WERI-Rb-1 (cell line): ENCODE measurements around the gene PXN.

Experiments used
- DNase-seq: peaks from one replicate; pipeline ENCODE4 v3.0.0-alpha.2; 2020
- H3K27ac ChIP-seq: fragments of 250-450 bp; sonication (Bioruptor Pico); 2 replicates; pipeline ENCODE4 v1.5.1; 2020; ENCODE audit warnings: mild to moderate bottlenecking, moderate library complexity
- H3K27me3 ChIP-seq: fragments of 250-450 bp; sonication (Bioruptor Pico); 2 replicates; pipeline ENCODE4 v1.5.1; 2021; ENCODE audit warnings: mild to moderate bottlenecking, low read depth, moderate library complexity; ENCODE audit not compliant: insufficient read depth, severe bottlenecking
- H3K36me3 ChIP-seq: fragments of 250-450 bp; sonication (Bioruptor Pico); 2 replicates; pipeline ENCODE4 v1.5.1; 2020; ENCODE audit warnings: mild to moderate bottlenecking, moderate library complexity
- H3K4me3 ChIP-seq: 2 replicates; pipeline ENCODE4 v1.5.1; 2011; ENCODE audit warnings: low read depth, mild to moderate bottlenecking, control low read depth, low read length
- H3K9me3 ChIP-seq: fragments of 250-450 bp; sonication (Bioruptor Pico); 2 replicates; pipeline ENCODE4 v1.5.1; 2021; ENCODE audit warnings: mild to moderate bottlenecking, moderate library complexity; ENCODE audit not compliant: severe bottlenecking
- TF ChIP-seq, protein P1 (sequence below): IDR thresholded peaks from 2 replicates; pipeline ENCODE4 v1.5.1; 2011; ENCODE audit warnings: low read depth, mild to moderate bottlenecking, control low read depth, inconsistent platforms, low read length

PXN gene

DNA sequence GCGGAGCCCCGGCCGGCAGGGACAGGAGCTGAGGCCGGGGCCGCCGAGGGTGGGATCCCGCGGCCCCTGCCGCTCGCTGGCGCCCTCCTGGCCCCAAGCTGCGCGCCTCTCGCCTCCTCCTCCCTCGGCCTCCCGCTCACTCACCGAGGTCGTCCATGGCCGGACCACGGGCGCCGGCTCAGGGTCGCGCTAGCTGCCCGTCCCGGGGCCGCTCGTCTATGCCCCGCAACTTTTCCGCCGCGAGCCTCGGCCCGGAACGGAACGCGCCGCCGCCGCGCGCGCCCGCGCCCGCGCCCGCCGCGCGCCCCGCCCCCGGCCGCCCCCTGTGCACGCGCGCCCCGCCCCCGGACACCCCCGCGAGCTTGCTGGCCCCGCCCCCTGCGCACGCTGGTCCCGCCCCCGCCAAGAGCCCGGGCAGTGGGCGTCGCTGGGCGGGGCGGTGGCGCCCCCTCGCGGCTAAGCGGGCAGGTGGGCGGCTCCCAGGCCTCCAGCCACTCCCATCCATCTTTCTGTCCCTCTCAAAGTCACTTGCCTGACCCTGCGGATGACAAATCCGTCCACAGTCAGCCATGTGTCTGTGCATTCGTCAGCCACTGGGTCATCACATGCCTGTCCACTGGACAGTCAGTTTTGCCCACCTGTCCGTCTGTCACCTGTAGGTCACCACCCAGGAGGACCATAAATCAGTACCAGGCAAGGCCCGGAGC lies at the start of gene PXN:
Gene PXN (minus strand): TSS at position 258 of the 707 bp plus-strand sequence. CDS start 101 bp downstream, at position 157.
- no peaks in the 10 kb centered on the region for H3K9me3 ChIP-seq
- no peaks in the 10 kb centered on the region for H3K27me3 ChIP-seq
- peak within 1 kb of the TSS; percentile 61; the same call in 1 of the 2 replicates for H3K27ac ChIP-seq
- H3K36me3 ChIP-seq = no peaks in the 10 kb centered on the region
- H3K4me3 ChIP-seq = peak within 1 kb of the TSS; percentile 63
- DNase-seq = peak; percentile 82
- TF ChIP-seq, protein P1, sequence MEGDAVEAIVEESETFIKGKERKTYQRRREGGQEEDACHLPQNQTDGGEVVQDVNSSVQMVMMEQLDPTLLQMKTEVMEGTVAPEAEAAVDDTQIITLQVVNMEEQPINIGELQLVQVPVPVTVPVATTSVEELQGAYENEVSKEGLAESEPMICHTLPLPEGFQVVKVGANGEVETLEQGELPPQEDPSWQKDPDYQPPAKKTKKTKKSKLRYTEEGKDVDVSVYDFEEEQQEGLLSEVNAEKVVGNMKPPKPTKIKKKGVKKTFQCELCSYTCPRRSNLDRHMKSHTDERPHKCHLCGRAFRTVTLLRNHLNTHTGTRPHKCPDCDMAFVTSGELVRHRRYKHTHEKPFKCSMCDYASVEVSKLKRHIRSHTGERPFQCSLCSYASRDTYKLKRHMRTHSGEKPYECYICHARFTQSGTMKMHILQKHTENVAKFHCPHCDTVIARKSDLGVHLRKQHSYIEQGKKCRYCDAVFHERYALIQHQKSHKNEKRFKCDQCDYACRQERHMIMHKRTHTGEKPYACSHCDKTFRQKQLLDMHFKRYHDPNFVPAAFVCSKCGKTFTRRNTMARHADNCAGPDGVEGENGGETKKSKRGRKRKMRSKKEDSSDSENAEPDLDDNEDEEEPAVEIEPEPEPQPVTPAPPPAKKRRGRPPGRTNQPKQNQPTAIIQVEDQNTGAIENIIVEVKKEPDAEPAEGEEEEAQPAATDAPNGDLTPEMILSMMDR = peak; percentile 90

DNA sequence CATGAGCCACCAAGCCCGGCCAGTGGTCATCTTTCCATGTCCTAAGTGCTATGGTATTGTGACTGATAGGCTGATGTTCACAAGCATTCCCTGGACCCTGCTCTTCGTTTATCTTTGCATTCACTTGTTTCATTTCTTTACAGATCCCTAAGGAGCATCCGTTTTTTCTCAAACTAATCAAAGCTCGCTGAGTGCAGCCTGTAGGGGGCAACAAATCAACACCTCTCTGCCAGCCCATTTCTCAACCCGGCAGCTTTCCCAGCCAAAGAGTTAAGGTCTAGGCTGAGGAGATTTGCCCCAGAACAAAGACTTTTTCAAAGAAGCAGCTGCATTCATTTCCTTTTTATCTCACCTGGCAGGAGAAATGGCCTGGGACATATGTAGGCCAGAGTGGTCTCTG lies 48.7 kb upstream of the PXN start:
- Histone ChIP-seq H3K27ac (no peak overlapping the region), H3K9me3 (no peaks in the 10 kb centered on the region), H3K36me3 (no peaks in the 10 kb centered on the region), H3K27me3 (no peaks in the 10 kb centered on the region), H3K4me3 (no peak overlapping the region)
- TF ChIP-seq, protein P1 = peak; percentile 63; the same call in 1 of the 2 replicates
- peak; percentile 37 for DNase-seq

- H3K27me3 ChIP-seq = no peaks in the 10 kb centered on the region
- no peaks in the 10 kb centered on the region for H3K9me3 ChIP-seq
- H3K36me3 ChIP-seq = no peaks in the 10 kb centered on the region; the same call in 1 of the 2 replicates
- DNase-seq = peak; percentile 88
- H3K27ac ChIP-seq = peak within 1 kb of the TSS; percentile 79
- H3K4me3 ChIP-seq = peak within 1 kb of the TSS; percentile 86
- TF ChIP-seq, protein P1 = peak; percentile 67
Observed at GRCh38 chr12:120301962-120302815, 36.7 kb upstream of the PXN start, which contains the start of gene SIRT4. Gene SIRT4, plus strand, starts transcription at chr12:120302321. Its CDS starts 1,241 bp downstream, at chr12:120303562.

DNA sequence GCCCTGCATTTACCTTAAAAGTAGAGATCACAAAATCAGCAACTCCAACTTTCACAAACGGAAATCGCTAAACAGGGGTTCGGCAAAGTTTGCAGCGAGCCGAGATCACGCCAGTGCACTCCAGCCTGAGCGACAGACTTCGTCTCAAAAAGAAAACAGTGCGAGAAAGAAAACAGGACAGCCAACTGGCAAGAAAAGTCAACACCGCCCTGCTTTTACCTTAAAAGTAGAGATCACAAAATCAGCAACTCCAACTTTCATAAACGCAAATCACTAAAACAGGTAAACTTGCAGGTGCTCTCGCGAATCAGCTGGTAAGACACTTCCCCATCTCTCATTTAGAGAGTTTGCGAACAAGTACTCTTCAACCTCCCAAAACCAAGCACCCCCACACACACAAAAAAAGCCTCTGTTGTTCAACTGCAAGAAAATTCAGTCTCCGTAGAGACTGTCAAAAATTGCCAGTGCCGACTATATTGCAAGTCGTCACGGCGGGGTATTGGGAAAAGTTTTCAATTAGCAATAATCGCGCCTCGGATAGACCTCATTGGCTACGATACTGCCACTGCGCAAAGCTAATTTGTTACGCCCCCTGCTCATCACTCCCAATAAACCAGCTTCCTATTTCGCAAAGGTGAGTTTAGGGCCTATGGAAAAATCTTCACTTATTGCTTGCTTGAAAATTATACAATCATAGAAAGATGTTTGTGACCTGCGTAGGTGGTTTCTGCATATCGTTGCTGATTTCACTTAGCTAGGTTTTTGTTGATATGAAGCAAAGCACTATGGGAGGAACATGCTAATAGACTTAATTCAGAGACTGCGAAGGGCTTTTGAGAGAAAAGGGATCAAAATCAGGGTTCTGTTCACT lies 27.4 kb upstream of the PXN start, which contains the start of gene RNU4-1:
Gene RNU4-1 (minus strand): TSS at position 577 of the 871 bp plus-strand sequence.
- H3K27ac ChIP-seq = peak within 1 kb of the TSS; percentile 100
- H3K4me3 ChIP-seq = peak within 1 kb of the TSS; percentile 56
- TF ChIP-seq, protein P1 = no peak
- H3K36me3 ChIP-seq = no peaks in the 10 kb centered on the region
- peak; percentile 85 for DNase-seq
- no peaks in the 10 kb centered on the region for H3K9me3 ChIP-seq
- H3K27me3 ChIP-seq = no peaks in the 10 kb centered on the region

DNA sequence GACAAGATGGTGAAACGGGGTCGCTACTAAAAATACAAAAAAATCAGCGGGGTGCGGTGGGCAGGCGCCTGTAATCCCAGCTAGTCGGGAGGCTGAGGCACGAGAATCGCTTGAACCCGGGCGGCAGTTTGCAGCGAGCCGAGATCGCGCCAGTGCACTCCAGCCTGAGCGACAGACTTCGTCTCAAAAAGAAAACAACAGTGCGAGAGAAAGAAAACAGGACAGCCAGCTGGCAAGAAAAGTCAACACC lies 26.8 kb upstream of the PXN start:
- no peaks in the 10 kb centered on the region for H3K27me3 ChIP-seq
- no peaks in the 10 kb centered on the region for H3K36me3 ChIP-seq
- H3K4me3 ChIP-seq = peak overlapping the region; percentile 56
- no peak for DNase-seq
- TF ChIP-seq, protein P1 = no peak
- peak overlapping the region; percentile 100 for H3K27ac ChIP-seq
- no peaks in the 10 kb centered on the region for H3K9me3 ChIP-seq
